ENCODE measurements around the gene TXNL1. TPM values are rescaled to one million over a fixed set of nuclear protein-coding genes. Genes with fewer than 3 reads are reported as not detected.

The TXNL1 gene
- total RNA-seq, 1 donor from 2014 or later: 128 TPM

- Histone ChIP-seq H3K27me3 (no peaks in the 10 kb centered on the region), H4K20me1 (ENCODE audit: low read depth) (no peaks in the 10 kb centered on the region), H3K4me3 (no peak overlapping the region), H3K9ac (no peak overlapping the region), H3K79me2 (ENCODE audit: low read depth) (no peaks in the 10 kb centered on the region), H3F3A (ENCODE audit: low read depth) (no peaks in the 10 kb centered on the region), H2AFZ (replicated peaks) (no peak overlapping the region), H3K27ac (no peak overlapping the region), H3K36me3 (no peaks in the 10 kb centered on the region), H3K4me1 (peaks cover 14% of the 10 kb centered on the region), H3K4me2 (no peak overlapping the region), H3K9me3 (ENCODE audit: low read depth) (no peaks in the 10 kb centered on the region)
- Mint-ChIP-seq H3K4me3 (no peak overlapping the region), H3K4me1 (peaks cover 11% of the 10 kb centered on the region), H3K27me3 (ENCODE audit: insufficient read depth, low read depth) (no peaks in the 10 kb centered on the region), H3K9me3 (peaks cover 5% of the 10 kb centered on the region), H3K27ac (no peak overlapping the region), H3K36me3 (no peaks in the 10 kb centered on the region)
- TF ChIP-seq CTCF (IDR thresholded peaks at IDR 0.05) (no peak), EZH2 (IDR thresholded peaks at IDR 0.05) (no peak), EZH2phosphoT487 (IDR thresholded peaks at IDR 0.05) (no peak)
- no peak for DNase-seq (ENCODE audit: low spot score)
Measured at GRCh38 chr18:56550121-56550520, 88.3 kb downstream of the TXNL1 start.

Other genes with a start within 250 kb of the TXNL1 start
- gene WDR7, start 12.8 kb upstream of the TXNL1 start, total RNA-seq (ENCODE audit: low replicate concordance): 8.3 and 12.3 TPM in 2 replicates